ENCODE data around the gene SIX3. TPM values are rescaled to one million over a fixed set of nuclear protein-coding genes. Genes with fewer than 3 reads are reported as not detected.

Gene SIX3
- polyA plus RNA-seq, 1 experiment, result not detected

DNA sequence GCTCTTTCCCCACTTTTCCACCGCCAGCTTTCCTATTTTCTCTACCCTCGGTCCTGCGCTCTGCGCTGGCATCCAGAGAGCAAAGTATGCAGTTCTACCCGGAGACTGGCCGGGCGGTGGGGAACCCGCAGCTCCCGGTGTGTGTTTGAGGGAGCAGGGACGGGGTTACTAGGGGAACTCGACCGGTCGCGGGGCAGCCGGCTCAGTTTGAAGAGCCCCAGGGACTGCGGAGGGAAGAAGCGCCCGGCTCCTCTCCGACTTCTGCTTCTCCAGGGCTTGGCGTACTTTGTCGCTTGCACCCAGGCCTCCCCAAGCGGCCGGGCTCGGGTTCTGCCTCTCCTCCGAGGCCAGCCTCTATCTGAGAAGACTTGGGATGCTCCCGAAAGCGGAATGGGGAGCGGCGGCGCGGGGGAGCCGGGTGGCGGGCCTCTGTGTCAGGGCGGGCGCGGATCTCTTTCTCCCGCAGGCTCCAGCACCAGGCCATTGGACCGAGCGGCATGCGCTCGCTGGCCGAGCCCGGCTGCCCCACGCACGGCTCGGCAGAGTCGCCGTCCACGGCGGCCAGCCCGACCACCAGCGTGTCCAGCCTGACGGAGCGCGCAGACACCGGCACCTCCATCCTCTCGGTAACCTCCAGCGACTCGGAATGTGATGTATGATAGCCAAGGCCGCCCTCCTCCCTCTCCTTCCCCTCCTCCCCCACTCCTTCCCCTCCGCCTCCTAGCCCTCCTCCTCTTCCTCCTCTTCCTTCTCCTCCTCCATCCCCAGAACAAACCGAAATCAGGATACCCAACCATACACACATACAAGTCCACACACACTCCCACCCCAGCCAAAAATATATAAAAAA is 2.8 kb downstream of the SIX3 start:
- peaks cover 54% of the 10 kb centered on the region for H3K27me3 ChIP-seq (ENCODE audit: control insufficient read depth, insufficient read depth, low read length)
- H3K36me3 ChIP-seq (ENCODE audit: control insufficient read depth, insufficient read depth, low read length), result no peaks in the 10 kb centered on the region
- TF ChIP-seq, protein P1, sequence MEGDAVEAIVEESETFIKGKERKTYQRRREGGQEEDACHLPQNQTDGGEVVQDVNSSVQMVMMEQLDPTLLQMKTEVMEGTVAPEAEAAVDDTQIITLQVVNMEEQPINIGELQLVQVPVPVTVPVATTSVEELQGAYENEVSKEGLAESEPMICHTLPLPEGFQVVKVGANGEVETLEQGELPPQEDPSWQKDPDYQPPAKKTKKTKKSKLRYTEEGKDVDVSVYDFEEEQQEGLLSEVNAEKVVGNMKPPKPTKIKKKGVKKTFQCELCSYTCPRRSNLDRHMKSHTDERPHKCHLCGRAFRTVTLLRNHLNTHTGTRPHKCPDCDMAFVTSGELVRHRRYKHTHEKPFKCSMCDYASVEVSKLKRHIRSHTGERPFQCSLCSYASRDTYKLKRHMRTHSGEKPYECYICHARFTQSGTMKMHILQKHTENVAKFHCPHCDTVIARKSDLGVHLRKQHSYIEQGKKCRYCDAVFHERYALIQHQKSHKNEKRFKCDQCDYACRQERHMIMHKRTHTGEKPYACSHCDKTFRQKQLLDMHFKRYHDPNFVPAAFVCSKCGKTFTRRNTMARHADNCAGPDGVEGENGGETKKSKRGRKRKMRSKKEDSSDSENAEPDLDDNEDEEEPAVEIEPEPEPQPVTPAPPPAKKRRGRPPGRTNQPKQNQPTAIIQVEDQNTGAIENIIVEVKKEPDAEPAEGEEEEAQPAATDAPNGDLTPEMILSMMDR (IDR thresholded peaks at IDR 0.05; ENCODE audit: insufficient read depth, low read depth, low read length), result no peak
- DNase-seq (ENCODE audit: low read depth), result no peak
- H3K4me3 ChIP-seq (ENCODE audit: low read depth, low read length), result no peak overlapping the region
- POLR2A ChIA-PET, result no interaction called here
- CTCF ChIA-PET, result interaction anchor here (0.9 kb wide), 1 partner anchor 12 kb away, joined by 3 read pairs; no protein-coding TSS in a partner anchor

DNA sequence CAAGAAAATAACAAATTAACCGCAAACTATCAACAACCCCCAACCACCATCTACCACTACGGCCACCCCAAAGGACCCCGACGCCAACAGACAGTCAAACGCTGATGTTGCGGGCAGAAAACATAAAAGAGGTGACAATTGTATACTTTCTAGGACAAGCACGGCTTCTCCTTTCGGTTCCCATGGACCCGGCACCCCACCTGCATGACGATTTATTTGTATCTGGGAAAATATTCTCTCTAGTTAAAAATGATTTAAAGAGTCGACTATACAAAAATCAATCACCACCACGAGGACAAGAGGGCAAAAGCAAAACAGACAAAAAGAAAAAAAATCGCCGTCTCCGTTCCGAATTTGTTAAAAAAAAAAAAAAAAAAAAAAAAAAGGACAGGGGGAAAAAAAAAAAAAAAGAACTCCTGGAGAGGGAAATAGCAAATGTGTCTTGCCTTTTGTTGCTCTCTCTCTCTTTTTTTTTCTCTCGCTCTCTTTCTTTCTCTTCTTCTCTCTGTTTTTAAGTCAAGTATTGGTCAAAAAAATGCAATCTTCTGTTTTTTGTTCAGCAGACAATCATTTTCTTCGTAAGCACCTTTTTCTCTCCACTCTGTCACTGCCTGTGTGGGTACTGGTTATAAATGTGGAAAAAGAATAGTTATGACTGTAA is 3.6 kb downstream of the SIX3 start:
- TF ChIP-seq, protein P1 (IDR thresholded peaks at IDR 0.05; ENCODE audit: insufficient read depth, low read depth, low read length), result no peak
- ChIA-PET CTCF (interaction anchor here (1.1 kb wide), 1 partner anchor 550 kb away, joined by 3 read pairs; no protein-coding TSS in a partner anchor), POLR2A (no interaction called here)
- H3K4me3 ChIP-seq (ENCODE audit: low read depth, low read length), result no peak overlapping the region
- H3K36me3 ChIP-seq (ENCODE audit: control insufficient read depth, insufficient read depth, low read length), result no peaks in the 10 kb centered on the region
- peaks cover 51% of the 10 kb centered on the region for H3K27me3 ChIP-seq (ENCODE audit: control insufficient read depth, insufficient read depth, low read length)
- DNase-seq (ENCODE audit: low read depth), result no peak

DNA sequence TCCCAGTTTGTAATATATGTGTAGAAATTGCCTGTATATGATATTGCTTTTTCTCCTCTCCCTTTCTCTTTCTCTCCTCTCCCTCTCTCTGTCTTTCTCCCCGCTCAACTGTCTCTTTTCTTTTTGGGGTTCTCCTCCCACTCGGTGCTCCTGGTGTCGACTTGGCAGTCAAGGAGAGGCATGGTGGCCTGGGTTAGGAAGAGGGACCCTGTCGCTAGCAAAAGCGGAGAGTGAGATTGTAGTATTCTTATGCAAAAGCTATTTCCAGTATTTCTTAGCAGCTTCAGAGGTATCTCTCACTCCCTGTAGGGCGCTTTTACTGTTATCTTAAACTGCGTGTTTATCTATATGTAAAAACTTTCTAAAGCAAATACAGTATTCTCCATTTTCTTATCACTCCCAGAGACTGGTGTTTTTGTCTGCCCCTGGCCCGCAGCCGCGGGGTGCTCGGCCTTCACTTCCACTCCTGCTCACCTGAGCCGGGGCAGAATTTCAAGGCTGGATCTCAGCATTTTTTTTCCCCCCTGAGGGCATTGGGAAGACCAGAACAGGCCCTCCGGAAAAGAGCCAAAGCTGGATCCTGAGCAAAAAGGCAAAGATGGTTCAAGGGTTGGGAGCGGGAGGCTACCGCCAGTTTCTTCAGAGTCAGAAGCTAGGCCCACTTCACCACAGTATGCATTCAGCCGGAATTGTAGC is 4.3 kb downstream of the SIX3 start:
- ChIA-PET CTCF (interaction anchor here (1.1 to 1.8 kb wide), 2 partner anchors 10 to 549 kb away, joined by 3 to 5 read pairs; no protein-coding TSS in a partner anchor), POLR2A (no interaction called here)
- Histone ChIP-seq H3K27me3 (ENCODE audit: control insufficient read depth, insufficient read depth, low read length) (peaks cover 49% of the 10 kb centered on the region), H3K36me3 (ENCODE audit: control insufficient read depth, insufficient read depth, low read length) (no peaks in the 10 kb centered on the region), H3K4me3 (ENCODE audit: low read depth, low read length) (no peak overlapping the region)
- DNase-seq (ENCODE audit: low read depth), result no peak
- TF ChIP-seq, protein P1 (IDR thresholded peaks at IDR 0.05; ENCODE audit: insufficient read depth, low read depth, low read length), result no peak

DNA sequence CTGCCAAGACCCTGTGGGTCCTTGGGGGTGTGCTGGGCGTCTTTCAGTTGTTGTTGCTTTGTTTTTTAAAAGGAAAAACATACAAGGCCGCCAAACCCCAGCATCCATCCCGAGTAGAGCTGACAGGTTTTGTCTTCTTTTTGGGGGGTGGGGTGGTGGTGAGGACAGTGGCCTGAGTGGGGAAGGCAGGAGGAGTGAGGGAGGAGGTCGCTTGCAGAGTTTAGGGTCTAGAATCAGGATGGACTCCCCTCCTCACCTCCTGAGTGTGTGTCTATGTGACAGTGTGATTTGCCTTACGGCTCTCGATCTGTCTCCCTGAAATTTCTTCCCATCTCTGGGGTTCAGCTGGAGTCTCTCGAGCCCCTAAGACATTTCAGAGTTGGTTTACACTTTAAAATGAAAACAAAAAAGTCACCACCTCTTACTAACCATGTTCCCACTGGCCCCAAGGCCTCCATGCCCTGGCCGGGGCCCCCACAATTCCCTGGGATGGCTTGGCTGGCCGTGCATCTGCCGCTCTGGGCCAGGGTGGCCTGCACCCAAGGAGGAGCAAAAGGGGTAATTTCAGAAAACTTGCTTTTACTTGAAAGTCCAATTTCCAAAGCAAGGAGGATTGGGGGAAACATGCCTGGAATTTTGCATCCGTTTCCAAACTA is 5.0 kb downstream of the SIX3 start:
- TF ChIP-seq, protein P1 (IDR thresholded peaks at IDR 0.05; ENCODE audit: insufficient read depth, low read depth, low read length), result no peak
- H3K4me3 ChIP-seq (ENCODE audit: low read depth, low read length), result no peak overlapping the region
- ChIA-PET POLR2A (no interaction called here), CTCF (interaction anchor here (1.1 to 1.8 kb wide), 3 partner anchors 10 to 549 kb away, joined by 3 to 5 read pairs (median 3); no protein-coding TSS in a partner anchor)
- DNase-seq (ENCODE audit: low read depth), result no peak
- no peaks in the 10 kb centered on the region for H3K36me3 ChIP-seq (ENCODE audit: control insufficient read depth, insufficient read depth, low read length)
- peaks cover 48% of the 10 kb centered on the region for H3K27me3 ChIP-seq (ENCODE audit: control insufficient read depth, insufficient read depth, low read length)

All from BJ (cell line).